Stimulated activated CD4-positive, alpha-beta T cell treated with anti-CD3 and anti-CD28 coated beads, Interleukin-4, amount 100 ng/mL, for 4 hours (primary cell): ENCODE measurements around the gene LMNB1.
A peak's percentile ranks its signal among the peaks of the same experiment; 100 is the strongest.
"Not testable (repeated sequence)": the region's sequence is repeated elsewhere in the genome, so short reads cannot be mapped to it uniquely, and the experiment has no call there.

Experiments
- DNase-seq, 2 experiments: peaks; one replicate each; pipeline ENCODE4 v3.0.0-alpha.2; 2020

LMNB1 gene

GRCh38 chr5:126829098-126829497, 52.2 kb downstream of the LMNB1 start:
- no peak for DNase-seq

GRCh38 chr5:126830061-126830460, 53.1 kb downstream of the LMNB1 start:
- no peak for DNase-seq

GRCh38 chr5:126831156-126831555, 54.2 kb downstream of the LMNB1 start:
- no peak for DNase-seq

GRCh38 chr5:126836778-126837177, 59.8 kb downstream of the LMNB1 start:
- no peak for DNase-seq

GRCh38 chr5:126837242-126837641, 60.3 kb downstream of the LMNB1 start:
- DNase-seq, result no peak

GRCh38 chr5:126837906-126838539, 61.1 kb downstream of the LMNB1 start:
- no peak for DNase-seq

- not testable (repeated sequence) for DNase-seq
Measured at GRCh38 chr5:126839407-126839806, 62.5 kb downstream of the LMNB1 start.

GRCh38 chr5:126843375-126843774, 66.4 kb downstream of the LMNB1 start:
- not testable (repeated sequence) for DNase-seq

GRCh38 chr5:126845470-126846070, 68.6 kb downstream of the LMNB1 start:
- peak; percentile 54 to 56 for DNase-seq

GRCh38 chr5:126846344-126846743, 69.4 kb downstream of the LMNB1 start:
- no peak for DNase-seq

- DNase-seq, result no peak
Measured at GRCh38 chr5:126846744-126847455, 70.0 kb downstream of the LMNB1 start.

GRCh38 chr5:126847456-126847820, 70.5 kb downstream of the LMNB1 start:
- DNase-seq, result no peak

GRCh38 chr5:126847826-126848251, 70.9 kb downstream of the LMNB1 start:
- no peak for DNase-seq

GRCh38 chr5:126848253-126848652, 71.3 kb downstream of the LMNB1 start:
- no peak for DNase-seq

GRCh38 chr5:126849101-126849678, 72.3 kb downstream of the LMNB1 start:
- no peak for DNase-seq

GRCh38 chr5:126851501-126852011, 74.6 kb downstream of the LMNB1 start:
- DNase-seq, result peak in 1 of 2 experiments; percentile 25

- no peak for DNase-seq
Measured at GRCh38 chr5:126852091-126852571, 75.2 kb downstream of the LMNB1 start.

GRCh38 chr5:126852841-126853271, 75.9 kb downstream of the LMNB1 start:
- DNase-seq, result no peak

- peak in 1 of 2 experiments; percentile 13 for DNase-seq
Measured at GRCh38 chr5:126853541-126854307, 76.8 kb downstream of the LMNB1 start.

GRCh38 chr5:126854526-126855110, 77.7 kb downstream of the LMNB1 start:
- DNase-seq, result no peak

GRCh38 chr5:126855266-126855665, 78.3 kb downstream of the LMNB1 start:
- DNase-seq, result no peak
